ENCODE measurements around the gene CCDC127. TPM values are rescaled to one million over a fixed set of nuclear protein-coding genes. Genes with fewer than 3 reads are reported as not detected.
"Not testable (repeated sequence)": the region's sequence is repeated elsewhere in the genome, so short reads cannot be mapped to it uniquely, and the experiment has no call there.

Gene CCDC127
- total and polyA plus RNA-seq, 2 of the 13 experiments (the other 11 are each of a cell fraction or from before 2014, with no cell fraction given) = 2.9 to 4.3 TPM

DNA sequence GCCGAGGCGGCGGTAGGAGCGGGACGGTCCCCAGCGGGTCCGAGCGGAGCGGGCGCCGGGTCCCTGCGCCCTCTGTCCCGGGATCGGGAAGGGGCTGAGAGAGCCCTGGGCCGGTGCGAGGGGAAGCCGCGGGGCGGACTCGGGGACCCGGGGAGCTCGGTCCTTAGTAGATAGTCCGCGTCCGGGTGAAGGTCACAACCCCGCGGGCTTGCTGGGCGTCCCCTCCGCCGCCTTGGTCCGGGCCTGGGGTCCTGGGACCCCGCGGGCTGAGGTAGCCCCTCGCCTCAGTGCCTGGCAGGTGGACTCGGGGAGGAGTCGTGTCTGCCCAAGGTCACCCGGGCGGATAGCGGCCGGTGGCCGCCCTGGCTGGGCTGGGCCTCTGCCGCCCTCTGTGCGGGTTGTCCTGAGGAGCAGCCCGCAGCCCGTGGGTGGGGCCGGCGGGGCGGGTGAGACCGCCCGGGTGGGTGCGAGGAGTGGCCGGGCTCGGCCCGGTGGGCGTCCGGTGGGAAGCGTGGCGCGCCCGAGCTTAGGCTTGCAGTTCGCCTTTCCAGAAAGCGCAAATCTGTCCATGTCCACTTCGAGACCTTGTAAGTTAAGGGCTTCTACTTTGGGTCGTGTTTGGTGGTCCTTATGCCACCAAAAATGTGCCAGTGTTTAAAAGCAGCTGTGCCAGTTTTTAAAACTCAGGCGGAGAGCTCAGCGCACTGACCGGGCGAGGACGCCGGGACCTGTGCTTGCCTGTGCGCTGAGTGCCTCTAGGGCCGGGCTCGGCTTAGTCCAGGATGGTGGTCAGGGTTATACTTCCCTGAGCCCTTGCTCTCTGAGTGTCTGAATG is 721 bp upstream of the CCDC127 start (continued):
- no peak for TF ChIP-seq SRY (CRISPR knock-in tag; IDR thresholded peaks at IDR 0.05)
- TF ChIP-seq MXD1 (CRISPR knock-in tag; IDR thresholded peaks at IDR 0.05) = peak; percentile 71; the same call in 1 of the 2 replicates

- H3K9me3 ChIP-seq (ENCODE audit: low read length); H3K4me3 ChIP-seq (replicated peaks in 1 of 3; ENCODE audit: insufficient read depth in 1 of 3, low read depth in 2 of 3, low read length in 3 of 3); H3K27ac ChIP-seq (ENCODE audit: extremely low read length, insufficient read depth, low read length); H2AFZ ChIP-seq (ENCODE audit: low read length); in situ Hi-C loops (cut with HindIII; ENCODE audit: extremely low pct_ligation_motif_present, low pct_unique_long_range_greater_than_20kb); H3K27me3 ChIP-seq (ENCODE audit: control insufficient read depth in 1 of 2, insufficient read depth in 2 of 2, low read length in 2 of 2); H3K9ac ChIP-seq (ENCODE audit: insufficient read depth, low read depth, low read length); DNase-seq (ENCODE audit: low spot score); POLR2A ChIA-PET; CTCF ChIA-PET (ENCODE audit: low intra/inter-chr PET ratio, low total read pairs); BruUV-seq (replicated peaks); H3K36me3 ChIP-seq (replicated peaks in 1 of 2; ENCODE audit: control insufficient read depth in 1 of 2, insufficient read depth in 2 of 2, low read length in 2 of 2); FAIRE-seq; H3K4me2 ChIP-seq (ENCODE audit: low read depth, low read length); ATAC-seq: not testable (repeated sequence)
- Histone ChIP-seq H3K4me1 (ENCODE audit: insufficient read depth, low read length) (peaks cover 14% of the 10 kb centered on the region), H4K20me1 (ENCODE audit: insufficient read depth, low read length) (peaks cover 27% of the 10 kb centered on the region), H3K79me2 (ENCODE audit: insufficient read depth, low read length) (peaks cover 46% of the 10 kb centered on the region)
- 96% methylated on average over 9 of the region's 10 CpGs for WGBS (ENCODE audit: low lambda C conversion rate)
- intact Hi-C loops (cut with micrococcal nuclease; ENCODE audit: unreplicated experiment) = loop anchor here (5.0 to 10.0 kb wide), 3 partner anchors 56 to 729 kb away; partner anchors contain the start of genes EXOC3 and PDCD6
Measured at GRCh38 chr5:216076-216475, 1.9 kb downstream of the CCDC127 start.

DNA sequence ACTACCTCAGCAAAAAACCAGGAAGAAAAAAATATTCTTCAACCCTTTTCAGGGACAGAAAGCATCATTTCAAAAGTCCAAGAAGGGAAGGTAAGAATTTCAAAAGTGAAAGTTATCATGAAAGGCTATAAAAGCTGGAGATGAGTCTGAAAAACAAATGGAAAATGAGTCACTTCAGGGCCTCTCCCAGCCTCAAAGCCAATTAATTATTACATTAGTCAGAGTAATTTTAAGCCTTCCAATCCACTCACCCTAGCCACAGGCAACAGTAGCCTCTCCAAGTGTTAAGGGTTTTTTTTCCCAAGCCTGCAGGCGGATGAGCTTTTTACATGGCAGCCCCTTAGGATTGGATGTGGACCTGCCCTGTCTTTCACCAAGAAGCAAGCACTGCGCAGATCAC is 2.7 kb downstream of the CCDC127 start:
- H3K4me2 ChIP-seq (ENCODE audit: low read depth, low read length); in situ Hi-C loops (cut with HindIII; ENCODE audit: extremely low pct_ligation_motif_present, low pct_unique_long_range_greater_than_20kb); H3K4me1 ChIP-seq (ENCODE audit: insufficient read depth, low read length); H3K9me3 ChIP-seq (ENCODE audit: low read length); H3K27me3 ChIP-seq (ENCODE audit: control insufficient read depth in 1 of 2, insufficient read depth in 2 of 2, low read length in 2 of 2); CTCF ChIA-PET (ENCODE audit: low intra/inter-chr PET ratio, low total read pairs); H3K27ac ChIP-seq (ENCODE audit: extremely low read length, insufficient read depth, low read length); H3K4me3 ChIP-seq (replicated peaks in 1 of 3; ENCODE audit: insufficient read depth in 1 of 3, low read depth in 2 of 3, low read length in 3 of 3); FAIRE-seq; H3K36me3 ChIP-seq (replicated peaks in 1 of 2; ENCODE audit: control insufficient read depth in 1 of 2, insufficient read depth in 2 of 2, low read length in 2 of 2); H3K9ac ChIP-seq (ENCODE audit: insufficient read depth, low read depth, low read length); ATAC-seq; H2AFZ ChIP-seq (ENCODE audit: low read length); DNase-seq (ENCODE audit: low spot score); BruUV-seq (replicated peaks); POLR2A ChIA-PET: not testable (repeated sequence)
- 100% methylated on average over 2 of the region's 2 CpGs for WGBS (ENCODE audit: low lambda C conversion rate)
- peaks cover 23% of the 10 kb centered on the region for H4K20me1 ChIP-seq (ENCODE audit: insufficient read depth, low read length)
- peaks cover 41% of the 10 kb centered on the region for H3K79me2 ChIP-seq (ENCODE audit: insufficient read depth, low read length)
- intact Hi-C loops (cut with micrococcal nuclease; ENCODE audit: unreplicated experiment) = loop anchor here (5.0 to 10.0 kb wide), 3 partner anchors 57 to 730 kb away; partner anchors contain the start of genes EXOC3 and PDCD6

All from HepG2 (cell line).